ENCODE results near the gene RAD51. TPM values are rescaled to one million over a fixed set of nuclear protein-coding genes. Genes with fewer than 3 reads are reported as not detected.

Gene RAD51
- total RNA-seq, 1 donor = 1.8 TPM

- H3K36me3 ChIP-seq (ENCODE audit: insufficient read depth, low read length) = peaks cover 56% of the 10 kb centered on the region
- peaks cover 4% of the 10 kb centered on the region for H4K20me1 ChIP-seq (ENCODE audit: insufficient read depth, low read length)
- H3K27ac ChIP-seq (ENCODE audit: low read depth, low read length) = peak overlapping the region; percentile 72
- TF ChIP-seq, protein P1, sequence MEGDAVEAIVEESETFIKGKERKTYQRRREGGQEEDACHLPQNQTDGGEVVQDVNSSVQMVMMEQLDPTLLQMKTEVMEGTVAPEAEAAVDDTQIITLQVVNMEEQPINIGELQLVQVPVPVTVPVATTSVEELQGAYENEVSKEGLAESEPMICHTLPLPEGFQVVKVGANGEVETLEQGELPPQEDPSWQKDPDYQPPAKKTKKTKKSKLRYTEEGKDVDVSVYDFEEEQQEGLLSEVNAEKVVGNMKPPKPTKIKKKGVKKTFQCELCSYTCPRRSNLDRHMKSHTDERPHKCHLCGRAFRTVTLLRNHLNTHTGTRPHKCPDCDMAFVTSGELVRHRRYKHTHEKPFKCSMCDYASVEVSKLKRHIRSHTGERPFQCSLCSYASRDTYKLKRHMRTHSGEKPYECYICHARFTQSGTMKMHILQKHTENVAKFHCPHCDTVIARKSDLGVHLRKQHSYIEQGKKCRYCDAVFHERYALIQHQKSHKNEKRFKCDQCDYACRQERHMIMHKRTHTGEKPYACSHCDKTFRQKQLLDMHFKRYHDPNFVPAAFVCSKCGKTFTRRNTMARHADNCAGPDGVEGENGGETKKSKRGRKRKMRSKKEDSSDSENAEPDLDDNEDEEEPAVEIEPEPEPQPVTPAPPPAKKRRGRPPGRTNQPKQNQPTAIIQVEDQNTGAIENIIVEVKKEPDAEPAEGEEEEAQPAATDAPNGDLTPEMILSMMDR (IDR thresholded peaks at IDR 0.05; ENCODE audit: extremely low read depth, low read depth, low read length) = no peak
- no peaks in the 10 kb centered on the region for H3K9me3 ChIP-seq (ENCODE audit: low read depth, low read length)
- H3K79me2 ChIP-seq (ENCODE audit: insufficient read depth, low read length) = peaks cover 5% of the 10 kb centered on the region
- DNase-seq (ENCODE audit: insufficient read length, low spot score, missing footprints) = peak; percentile 98
- no peak overlapping the region for H3K4me3 ChIP-seq (ENCODE audit: insufficient read depth, low read length)
- peak overlapping the region; percentile 27 for H3K4me2 ChIP-seq (ENCODE audit: insufficient read depth, low read length)
- no peak overlapping the region for H2AFZ ChIP-seq (ENCODE audit: low read length)
- peaks cover 11% of the 10 kb centered on the region for H3K4me1 ChIP-seq (ENCODE audit: insufficient read depth, low read length)
- H3K27me3 ChIP-seq (ENCODE audit: insufficient read depth, low read length) = no peaks in the 10 kb centered on the region
Observed at GRCh38 chr15:40776537-40777141, 81.7 kb downstream of the RAD51 start.

Small RNAs within 50 kb of the gene (small RNA-seq; reads per million reads assigned to genes)
- gene SUMO2P15 = not detected

Other genes starting within 250 kb of the RAD51 start
- gene CHST14, start 224.2 kb upstream of the RAD51 start, total RNA-seq = 13.4 and 13.6 TPM in 2 replicates
- 16.3 and 18.6 TPM in 2 replicates for gene CCDC32, start 130.1 kb upstream of the RAD51 start, total RNA-seq
- gene RPUSD2, start 125.9 kb upstream of the RAD51 start, total RNA-seq = 9.0 and 11.5 TPM in 2 replicates
- 3.5 and 3.6 TPM in 2 replicates for gene KNL1, start 100.9 kb upstream of the RAD51 start, total RNA-seq
- gene RMDN3, start 60.1 kb downstream of the RAD51 start, total RNA-seq = 18.6 and 19.9 TPM in 2 replicates
- gene GCHFR, start 68.9 kb downstream of the RAD51 start, total RNA-seq = 4.4 and 4.7 TPM in 2 replicates
- under 0.01 and 0.29 TPM in 2 replicates for gene C15orf62, start 74.8 kb downstream of the RAD51 start, total RNA-seq
- 17.4 and 18.0 TPM in 2 replicates for gene ZFYVE19, start 111.9 kb downstream of the RAD51 start, total RNA-seq
- gene DNAJC17, start 112.3 kb downstream of the RAD51 start, total RNA-seq = 14.8 and 15.6 TPM in 2 replicates
- not detected in 2 replicates for gene PPP1R14D, start 133.5 kb downstream of the RAD51 start, total RNA-seq
- 0.72 and 0.88 TPM in 2 replicates for gene SPINT1, start 148.9 kb downstream of the RAD51 start, total RNA-seq
- gene RHOV, start 179.1 kb downstream of the RAD51 start, total RNA-seq = 0.36 TPM in 1 of 2 replicates, not detected in the other
- gene VPS18, start 199.3 kb downstream of the RAD51 start, total RNA-seq = 55.4 and 60.8 TPM in 2 replicates
- gene DLL4, start 234.2 kb downstream of the RAD51 start, total RNA-seq = not detected in 2 replicates